ENCODE data around the gene NBPF1. TPM values are rescaled to one million over a fixed set of nuclear protein-coding genes. Genes with fewer than 3 reads are reported as not detected.
"Not testable (repeated sequence)": the region's sequence is repeated elsewhere in the genome, so short reads cannot be mapped to it uniquely, and the experiment has no call there.

NBPF1 gene
- polyA plus RNA-seq, 3 donors = 67.7 to 126 (median 88.9) TPM

GRCh38 chr1:16559688-16560087, 53.7 kb downstream of the NBPF1 start:
- DNase-seq (ENCODE audit: low read depth in 3 of 3, low spot score in 2 of 3) = not testable (repeated sequence)

GRCh38 chr1:16557034-16557433, 56.3 kb downstream of the NBPF1 start:
- not testable (repeated sequence) for DNase-seq (ENCODE audit: low read depth in 3 of 3, low spot score in 2 of 3)

DNA sequence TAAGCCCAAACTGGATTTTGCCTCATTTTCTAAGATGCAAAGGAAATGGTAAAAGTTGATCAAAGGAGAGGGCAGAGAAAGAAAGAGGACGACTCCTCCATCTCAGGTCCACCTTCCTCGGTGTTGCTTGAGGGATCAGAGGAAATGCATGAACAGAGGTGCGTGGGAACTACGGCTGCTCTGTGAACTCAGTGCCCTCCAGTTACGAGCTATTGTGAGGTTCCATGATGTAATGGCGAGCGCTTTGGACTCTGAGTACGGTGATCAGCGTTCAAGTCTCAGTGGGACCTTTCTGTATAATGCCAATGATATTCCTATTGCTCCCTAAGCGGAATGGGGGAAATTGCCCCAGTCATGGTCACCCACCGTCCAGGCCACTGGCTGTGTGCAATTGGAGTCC, 60.1 kb downstream of the NBPF1 start:
- DNase-seq (ENCODE audit: low read depth in 3 of 3, low spot score in 2 of 3) = not testable (repeated sequence)

GRCh38 chr1:16550212-16550918, 63.0 kb downstream of the NBPF1 start:
- DNase-seq (ENCODE audit: low read depth in 3 of 3, low spot score in 2 of 3) = not testable (repeated sequence)

DNA sequence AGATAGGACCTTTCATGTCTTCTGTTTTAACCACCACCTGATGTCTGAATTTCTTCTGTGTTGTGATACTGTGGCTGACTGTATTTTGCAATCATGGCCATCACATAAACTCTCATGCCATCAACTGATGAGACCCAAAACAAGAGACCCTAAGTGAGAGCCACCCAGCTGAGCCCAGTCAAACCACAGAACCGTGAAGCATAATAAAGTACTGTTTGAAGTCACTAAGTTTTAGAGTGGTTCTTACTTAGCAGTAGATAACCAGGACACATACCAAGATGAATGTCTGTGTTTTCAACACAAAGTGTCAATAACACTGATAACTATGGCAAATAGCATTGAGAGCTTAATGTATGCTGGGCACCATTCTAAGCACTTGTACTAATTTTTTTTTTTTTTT, 63.8 kb downstream of the NBPF1 start:
- not testable (repeated sequence) for DNase-seq (ENCODE audit: low read depth in 3 of 3, low spot score in 2 of 3)

- DNase-seq (ENCODE audit: low read depth in 3 of 3, low spot score in 2 of 3) = not testable (repeated sequence)
These were observed 65.7 kb downstream of the NBPF1 start for GRCh38 chr1:16547502-16548241.

DNA sequence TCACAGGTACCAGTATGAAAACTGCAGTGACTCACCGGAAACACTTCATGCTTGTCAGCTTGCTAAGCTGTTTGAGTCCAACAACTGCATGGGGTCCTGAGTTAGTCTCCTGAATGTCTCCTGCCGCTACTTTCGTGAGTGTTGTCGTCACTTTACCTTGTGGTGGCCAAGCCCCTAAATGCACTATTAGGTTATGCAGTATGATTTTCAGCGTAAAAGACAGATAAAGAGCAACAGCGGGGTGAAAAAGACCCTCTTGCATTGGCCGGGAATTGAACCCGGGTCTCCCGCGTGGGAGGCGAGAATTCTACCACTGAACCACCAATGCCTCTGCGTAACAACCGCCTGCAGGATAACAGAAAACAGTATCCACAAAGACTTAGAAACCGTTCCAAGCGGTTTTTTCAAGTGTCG, 67.7 kb downstream of the NBPF1 start:
- not testable (repeated sequence) for DNase-seq (ENCODE audit: low read depth in 3 of 3, low spot score in 2 of 3)

- DNase-seq (ENCODE audit: low read depth in 3 of 3, low spot score in 2 of 3) = not testable (repeated sequence)
These were observed 72.9 kb downstream of the NBPF1 start for GRCh38 chr1:16540421-16540893.

- not testable (repeated sequence) for DNase-seq (ENCODE audit: low read depth in 3 of 3, low spot score in 2 of 3)
These were observed 75.8 kb downstream of the NBPF1 start for GRCh38 chr1:16537528-16537927.

DNA sequence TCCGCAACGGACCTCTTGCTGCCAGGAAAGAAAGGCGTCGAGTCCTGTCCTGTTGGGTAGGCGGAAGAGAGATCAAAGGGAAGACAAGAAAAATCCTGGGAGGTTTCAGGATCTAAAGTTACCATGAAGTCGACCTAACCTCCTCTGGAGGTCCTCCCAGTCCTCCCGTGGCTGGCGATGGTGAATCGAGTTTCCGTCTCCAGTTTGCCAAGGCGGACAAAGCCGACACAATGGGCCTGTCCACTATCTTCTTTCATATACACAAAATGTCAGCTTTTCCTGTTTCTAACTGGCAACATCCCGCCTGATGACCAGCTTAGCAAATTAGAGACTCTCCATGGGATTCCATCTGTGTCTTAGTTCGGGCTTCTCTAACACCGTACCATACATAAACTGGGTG, 76.6 kb downstream of the NBPF1 start:
- DNase-seq (ENCODE audit: low read depth in 3 of 3, low spot score in 2 of 3) = not testable (repeated sequence)

- DNase-seq (ENCODE audit: low read depth in 3 of 3, low spot score in 2 of 3) = not testable (repeated sequence)
These were observed 77.5 kb downstream of the NBPF1 start for GRCh38 chr1:16535898-16536297.

- DNase-seq (ENCODE audit: low read depth in 3 of 3, low spot score in 2 of 3) = not testable (repeated sequence)
These were observed 77.9 kb downstream of the NBPF1 start for GRCh38 chr1:16535487-16535886.

- not testable (repeated sequence) for DNase-seq (ENCODE audit: low read depth in 3 of 3, low spot score in 2 of 3)
These were observed 78.4 kb downstream of the NBPF1 start for GRCh38 chr1:16534829-16535456.

DNA sequence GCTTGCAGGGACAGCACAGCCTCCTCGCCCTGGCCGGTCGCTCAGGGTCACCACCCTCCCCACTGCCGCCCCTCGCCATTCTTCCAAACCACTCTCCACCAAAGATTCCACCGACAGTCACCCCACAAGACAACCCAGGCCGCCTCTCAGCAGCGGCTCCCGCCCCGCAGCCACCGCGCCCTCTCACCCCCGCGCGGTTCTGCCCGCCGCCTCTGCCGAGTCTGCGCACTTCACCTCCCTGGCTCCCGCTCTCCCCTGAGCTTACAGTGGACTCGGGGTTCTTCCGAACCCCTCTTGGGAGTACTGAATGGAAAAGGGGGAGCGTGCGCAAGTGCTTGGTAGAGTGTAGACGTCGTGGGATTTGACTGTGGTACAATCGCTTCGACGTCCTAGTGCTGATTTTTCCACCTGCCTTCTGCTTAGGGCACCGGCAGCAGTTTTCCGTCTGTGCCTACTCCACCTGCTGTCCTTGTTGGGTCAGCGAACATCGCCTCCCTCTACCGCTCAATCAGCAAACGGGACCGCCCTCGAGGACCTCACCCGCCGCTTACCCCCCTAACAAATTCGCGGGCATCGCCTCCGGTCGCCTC, 79.0 kb downstream of the NBPF1 start:
- DNase-seq (ENCODE audit: low read depth in 3 of 3, low spot score in 2 of 3) = not testable (repeated sequence)

DNA sequence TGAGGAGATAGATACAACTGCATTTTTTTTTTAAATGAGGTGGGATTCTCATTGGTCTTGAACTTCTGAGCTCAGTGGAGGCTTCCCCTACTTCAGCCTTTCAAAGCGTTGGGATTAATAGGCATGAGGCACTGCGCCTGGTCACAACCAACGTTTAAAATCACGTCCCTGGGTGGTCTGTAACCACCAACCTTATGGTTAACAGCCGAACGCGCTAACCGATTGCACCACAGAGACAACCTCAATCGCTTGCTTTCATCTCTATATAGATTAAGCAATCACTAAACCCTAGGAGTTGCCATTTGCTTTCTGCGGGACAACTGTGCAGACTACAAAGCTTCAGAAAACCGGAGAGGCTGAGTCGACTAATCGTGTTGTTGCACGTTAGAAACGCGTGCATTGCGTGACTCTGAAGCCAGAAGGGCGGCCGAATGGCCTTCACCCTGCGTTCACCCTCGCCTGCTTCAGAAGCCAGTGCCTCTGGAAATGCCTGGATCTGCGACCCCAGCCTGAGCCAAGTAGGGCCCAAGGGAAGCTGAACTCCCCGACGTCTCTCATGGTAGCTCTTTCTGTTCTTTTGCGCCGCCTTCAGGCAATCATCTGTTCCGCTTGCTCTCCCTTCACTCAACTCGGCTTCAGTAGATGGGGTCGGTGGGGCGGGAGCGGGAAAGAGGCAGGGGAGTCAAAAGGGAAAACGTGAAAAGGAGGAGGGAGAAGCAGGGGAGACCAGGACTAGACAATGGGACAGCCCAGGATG, 81.0 kb downstream of the NBPF1 start:
- not testable (repeated sequence) for DNase-seq (ENCODE audit: low read depth in 3 of 3, low spot score in 2 of 3)

GRCh38 chr1:16528338-16528737, 85.0 kb downstream of the NBPF1 start:
- not testable (repeated sequence) for DNase-seq (ENCODE audit: low read depth in 3 of 3, low spot score in 2 of 3)

DNA sequence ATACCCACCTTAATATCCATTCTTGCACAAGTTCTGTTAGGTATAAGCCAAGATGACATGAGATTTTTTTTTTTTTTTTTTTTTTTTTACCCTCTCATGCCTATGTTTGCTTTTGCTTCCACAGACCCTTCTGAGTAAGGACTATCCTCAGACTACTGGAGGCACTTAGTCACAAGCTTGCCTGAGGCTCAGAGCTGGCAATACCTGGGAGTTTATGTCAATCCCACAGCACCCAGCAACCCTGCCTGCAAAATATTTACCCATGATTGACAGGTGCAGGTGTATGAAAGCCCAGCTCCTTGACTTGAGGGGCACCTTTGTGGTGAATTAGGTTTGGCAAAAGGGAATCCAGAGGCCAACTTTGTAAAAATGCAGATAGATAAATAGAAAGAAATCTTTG, 87.6 kb downstream of the NBPF1 start:
- not testable (repeated sequence) for DNase-seq (ENCODE audit: low read depth in 3 of 3, low spot score in 2 of 3)

DNA sequence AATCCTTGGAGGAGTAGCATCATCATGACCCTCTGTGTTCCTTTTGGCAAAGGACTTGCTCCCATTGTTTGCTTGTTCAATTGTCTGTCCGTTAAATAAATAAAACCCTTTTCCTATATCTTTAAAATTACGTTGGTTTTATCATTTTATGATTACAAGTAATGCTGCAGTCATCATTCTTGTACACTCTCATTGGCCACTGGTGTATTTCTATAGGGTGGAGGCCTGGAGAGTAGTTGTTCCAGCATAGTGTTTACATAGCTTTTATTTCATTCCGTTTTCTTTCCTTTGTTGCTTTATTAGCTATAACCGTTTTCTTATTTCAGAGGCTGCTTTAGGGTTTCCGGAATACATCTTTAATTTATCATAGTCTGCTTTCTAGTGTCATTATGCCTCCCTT, 91.7 kb downstream of the NBPF1 start:
- DNase-seq (ENCODE audit: low read depth in 3 of 3, low spot score in 2 of 3) = not testable (repeated sequence)

DNA sequence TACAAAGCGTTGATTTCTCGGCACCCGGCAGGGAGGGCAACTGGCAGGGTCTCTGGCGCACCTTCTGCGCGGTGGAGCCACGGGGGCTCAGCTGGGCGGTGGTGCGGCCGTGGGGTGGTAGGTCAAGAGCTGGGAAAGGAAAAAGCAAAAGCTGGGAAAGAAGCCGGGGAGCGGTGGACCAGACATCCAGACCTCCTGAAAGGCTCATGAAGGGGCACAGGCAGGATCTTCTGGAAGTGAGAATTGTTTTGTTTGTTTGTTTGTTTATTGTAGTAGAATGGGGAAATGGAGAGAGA, 92.1 kb downstream of the NBPF1 start:
- DNase-seq (ENCODE audit: low read depth in 3 of 3, low spot score in 2 of 3) = no peak

Data from right renal cortex interstitium (tissue), 3 donors.